Measurements from ENCODE around the gene RERE.
A peak's percentile ranks its signal among the peaks of the same experiment; 100 is the strongest.

The RERE gene

DNA sequence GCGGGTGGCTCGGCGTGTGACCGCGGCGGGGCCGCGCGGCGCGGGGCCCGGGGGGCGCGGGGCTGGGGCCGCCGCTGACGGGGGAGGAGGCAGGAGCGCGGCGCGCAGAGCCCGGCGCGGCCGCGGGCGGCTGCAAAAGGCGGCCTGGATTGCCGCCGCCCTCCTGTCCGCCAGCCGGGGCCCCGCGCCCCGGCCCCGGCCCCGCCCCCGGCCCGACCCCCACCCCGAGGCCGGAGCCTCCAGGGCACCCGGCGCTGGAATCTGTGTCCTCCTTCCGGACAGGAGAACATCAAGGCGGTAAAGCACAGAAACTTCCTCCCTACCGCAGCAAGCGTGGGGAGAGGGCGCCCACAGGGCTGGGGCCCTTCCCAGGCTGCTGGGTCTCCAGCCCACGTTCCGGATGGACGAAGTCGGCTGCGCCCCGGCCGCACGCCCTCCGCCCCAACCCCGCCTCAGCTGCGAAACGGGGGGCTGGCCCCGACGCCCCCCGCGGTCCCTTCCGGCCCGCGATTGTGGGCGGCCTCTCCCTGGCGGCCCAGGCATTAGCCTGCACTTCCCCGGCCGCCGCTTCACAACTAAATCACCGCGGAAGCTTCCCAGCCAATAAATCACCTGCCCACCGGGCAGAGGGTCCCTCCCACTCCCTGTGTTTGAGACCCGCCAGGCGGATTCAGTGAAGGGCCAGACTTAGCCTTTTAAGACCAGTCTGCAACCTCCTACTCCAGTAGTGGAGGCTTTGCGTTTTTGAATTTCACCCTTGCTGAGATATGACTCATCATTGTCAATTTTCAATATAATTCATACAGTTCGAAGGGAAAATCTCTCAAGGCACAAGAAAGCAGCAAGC, 393.5 kb downstream of the RERE start:
- DNase-seq (ENCODE audit: low read depth), result peak; percentile 48

DNA sequence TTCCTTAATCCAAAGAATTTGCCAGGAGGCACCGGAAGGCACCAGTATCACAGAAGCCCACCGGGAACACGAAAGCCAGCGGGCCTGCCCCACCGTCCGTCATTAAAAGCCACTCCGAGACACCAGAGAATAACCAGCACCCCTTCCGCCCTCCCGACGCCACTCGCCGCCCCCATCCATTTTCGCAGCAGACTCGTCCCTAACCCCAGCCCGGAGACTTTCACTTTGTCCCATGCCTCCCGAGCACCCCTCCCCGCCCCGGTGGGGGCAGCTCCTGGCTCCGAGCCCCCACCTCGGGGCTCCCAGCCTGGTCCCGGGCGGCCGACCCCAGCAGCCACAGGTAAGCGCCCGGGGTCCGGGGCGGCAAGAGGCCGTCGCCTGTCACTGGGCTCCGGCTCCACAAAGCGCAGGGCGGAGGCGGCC, 394.2 kb downstream of the RERE start:
- peak; percentile 20 for DNase-seq (ENCODE audit: low read depth)

DNA sequence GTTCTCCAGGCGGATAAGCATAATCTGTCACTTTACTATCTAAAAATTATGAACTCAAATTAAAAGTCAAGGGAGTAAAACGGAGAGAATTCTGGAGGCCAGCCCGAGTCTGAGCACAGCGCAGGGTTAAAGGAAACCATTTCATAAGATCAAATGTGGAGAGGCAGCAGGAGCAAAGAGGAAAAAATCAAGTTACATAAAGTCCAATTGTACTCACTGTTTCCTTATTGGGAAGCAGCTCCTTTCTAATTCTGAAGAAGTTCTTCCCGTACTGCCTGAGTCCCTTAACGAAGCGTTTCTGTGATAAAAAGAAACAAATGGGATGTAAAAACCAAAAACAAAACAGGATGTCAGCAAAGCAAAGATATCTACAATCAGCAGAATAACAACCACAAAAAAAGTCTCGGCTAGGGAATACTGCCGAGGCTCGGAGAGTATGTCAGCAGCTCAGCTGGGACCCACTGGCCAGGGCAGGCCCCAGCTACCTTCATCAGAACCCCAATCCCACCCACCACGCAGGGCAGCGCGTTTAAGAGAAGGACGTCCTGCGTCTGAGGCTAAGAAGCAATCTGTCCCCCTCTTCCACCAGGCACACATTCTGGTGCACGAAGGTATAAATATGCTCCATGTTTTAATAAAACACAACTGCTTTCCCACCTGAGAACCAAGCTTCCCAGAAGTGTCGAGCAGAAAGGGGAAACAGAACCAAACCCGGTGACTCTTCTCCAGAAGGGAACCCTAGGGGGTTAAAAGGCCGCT, 394.8 kb downstream of the RERE start:
- DNase-seq (ENCODE audit: low read depth), result peak; percentile 9

DNA sequence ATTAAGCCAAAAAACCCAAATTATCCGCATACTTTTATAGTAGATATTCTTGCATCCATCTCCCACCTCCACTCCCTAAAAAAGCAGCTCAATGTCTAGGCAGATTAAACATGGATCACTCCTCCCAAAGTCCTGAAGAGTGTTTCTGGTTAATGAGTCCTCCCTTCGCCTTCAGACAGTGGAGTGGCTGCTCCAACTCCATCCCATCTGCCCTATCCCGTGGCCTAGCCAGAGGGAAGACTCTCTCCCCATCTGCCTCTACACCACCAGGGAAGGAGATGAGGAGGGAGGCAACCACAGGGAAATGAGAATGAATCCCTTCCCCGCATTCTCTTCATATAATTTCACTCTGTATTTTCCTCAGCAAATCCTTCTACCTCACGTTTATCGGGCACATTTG, 395.7 kb downstream of the RERE start:
- DNase-seq (ENCODE audit: low read depth), result no peak

DNA sequence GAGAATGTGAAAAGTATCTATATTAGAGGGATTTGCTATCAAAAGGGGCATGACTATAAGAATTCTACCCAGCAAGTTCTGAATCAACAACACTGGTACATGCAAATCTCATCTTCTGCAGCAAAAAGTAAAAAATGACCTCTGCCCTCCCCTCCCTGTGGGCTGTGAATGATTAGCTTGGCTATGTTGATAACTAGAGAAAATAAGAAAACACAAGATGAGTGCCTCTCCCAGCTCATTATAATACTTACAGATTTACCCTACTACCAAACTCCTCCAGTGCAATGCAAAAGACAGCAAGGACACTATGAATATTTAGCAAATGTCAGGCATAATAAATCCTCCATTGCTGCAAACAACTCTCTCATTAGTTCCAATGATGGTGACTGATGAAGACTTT, 397.1 kb downstream of the RERE start:
- DNase-seq (ENCODE audit: low read depth), result no peak

DNA sequence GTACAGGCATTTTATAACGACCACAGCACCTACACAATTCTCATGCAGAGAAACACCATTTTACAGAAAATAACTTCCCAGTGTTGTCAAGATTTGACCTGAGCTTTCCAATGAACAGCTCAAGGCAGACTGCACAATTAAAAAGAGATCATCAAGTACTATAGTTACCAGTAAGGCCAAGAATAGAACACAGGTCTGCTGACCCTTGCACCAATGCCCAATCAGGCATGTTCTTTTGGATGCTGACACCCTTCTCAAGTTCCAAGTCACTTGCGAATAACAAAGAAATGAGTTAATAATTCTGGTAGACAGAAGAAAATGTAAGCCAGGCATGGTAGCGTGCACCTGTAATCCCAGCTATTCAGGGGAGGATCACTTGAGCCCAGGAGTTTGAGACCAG, 397.6 kb downstream of the RERE start:
- DNase-seq (ENCODE audit: low read depth), result no peak

DNA sequence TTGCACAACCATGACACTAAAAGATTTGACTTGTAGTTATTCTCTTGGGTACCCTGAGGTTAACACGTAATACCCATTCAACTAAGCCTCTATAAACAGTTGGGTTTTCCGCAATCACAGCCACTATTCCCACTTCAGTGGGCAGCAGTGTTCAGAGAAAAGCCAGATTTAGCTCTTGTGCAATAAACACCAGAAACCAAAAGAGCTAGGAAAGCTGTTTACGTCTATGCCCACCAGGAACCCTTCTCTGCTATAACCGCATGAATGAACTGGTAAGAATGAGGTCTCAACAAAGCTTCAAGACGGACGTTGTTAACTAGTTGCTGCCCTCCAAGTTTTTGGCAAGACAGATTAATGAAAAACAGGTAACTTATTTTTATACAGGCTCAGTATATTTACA, 398.3 kb downstream of the RERE start:
- no peak for DNase-seq (ENCODE audit: low read depth)

DNA sequence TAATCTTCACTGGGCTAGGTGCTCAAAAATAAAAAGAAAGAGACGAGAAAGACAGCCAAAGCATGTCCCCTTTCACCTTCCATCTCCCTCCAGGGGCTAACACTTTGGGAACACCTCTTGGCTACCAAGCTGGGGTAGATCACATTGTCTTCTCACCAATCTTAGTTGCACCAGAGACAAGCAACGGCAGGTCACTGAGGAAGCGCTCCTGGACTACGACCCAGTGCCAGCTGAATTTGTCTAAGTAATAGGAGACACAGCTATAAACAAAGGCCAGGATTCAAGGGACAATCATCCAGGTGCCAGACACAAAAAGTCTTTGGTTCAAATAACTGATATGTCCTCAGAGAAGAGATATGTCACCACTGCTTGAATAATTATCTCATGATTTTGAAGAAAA, 399.1 kb downstream of the RERE start:
- DNase-seq (ENCODE audit: low read depth), result no peak

DNA sequence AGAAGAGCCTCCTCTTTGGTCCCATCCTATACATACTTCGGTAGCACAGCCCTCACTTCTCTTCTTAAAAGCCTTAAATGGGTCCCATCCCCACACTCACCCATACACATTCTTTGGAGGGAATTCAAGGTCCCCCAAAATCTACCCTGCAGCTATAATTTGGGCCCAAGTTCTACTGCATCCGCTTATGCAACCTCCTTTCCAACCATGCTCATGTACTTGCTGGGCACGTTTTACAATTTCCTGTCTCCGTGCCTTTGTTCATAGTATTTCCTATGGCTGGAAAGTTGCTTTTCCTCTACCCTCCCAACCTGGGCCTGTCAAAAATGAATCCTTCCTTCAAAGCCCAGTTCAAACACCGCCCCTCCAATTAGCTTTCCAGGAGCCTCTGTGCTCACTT, 399.8 kb downstream of the RERE start:
- no peak for DNase-seq (ENCODE audit: low read depth)

DNA sequence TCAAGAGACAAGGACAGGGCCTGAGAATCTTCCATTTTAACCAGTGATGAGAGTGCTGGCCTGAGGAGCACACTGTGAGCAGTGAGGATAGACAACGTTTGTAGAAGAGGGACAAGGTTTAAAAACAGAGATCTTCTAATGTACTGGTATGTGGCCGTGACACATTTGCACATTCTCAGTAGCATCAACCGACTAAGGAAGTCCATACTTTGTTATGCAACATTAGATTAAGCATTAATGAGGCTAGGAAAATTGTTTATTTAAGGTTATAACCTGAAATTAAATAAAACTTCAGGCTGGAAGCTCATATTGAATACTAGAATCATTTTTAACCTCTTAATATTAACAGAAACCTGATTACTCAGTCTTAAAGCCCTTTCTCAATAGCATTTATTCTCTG, 400.6 kb downstream of the RERE start:
- no peak for DNase-seq (ENCODE audit: low read depth)

DNA sequence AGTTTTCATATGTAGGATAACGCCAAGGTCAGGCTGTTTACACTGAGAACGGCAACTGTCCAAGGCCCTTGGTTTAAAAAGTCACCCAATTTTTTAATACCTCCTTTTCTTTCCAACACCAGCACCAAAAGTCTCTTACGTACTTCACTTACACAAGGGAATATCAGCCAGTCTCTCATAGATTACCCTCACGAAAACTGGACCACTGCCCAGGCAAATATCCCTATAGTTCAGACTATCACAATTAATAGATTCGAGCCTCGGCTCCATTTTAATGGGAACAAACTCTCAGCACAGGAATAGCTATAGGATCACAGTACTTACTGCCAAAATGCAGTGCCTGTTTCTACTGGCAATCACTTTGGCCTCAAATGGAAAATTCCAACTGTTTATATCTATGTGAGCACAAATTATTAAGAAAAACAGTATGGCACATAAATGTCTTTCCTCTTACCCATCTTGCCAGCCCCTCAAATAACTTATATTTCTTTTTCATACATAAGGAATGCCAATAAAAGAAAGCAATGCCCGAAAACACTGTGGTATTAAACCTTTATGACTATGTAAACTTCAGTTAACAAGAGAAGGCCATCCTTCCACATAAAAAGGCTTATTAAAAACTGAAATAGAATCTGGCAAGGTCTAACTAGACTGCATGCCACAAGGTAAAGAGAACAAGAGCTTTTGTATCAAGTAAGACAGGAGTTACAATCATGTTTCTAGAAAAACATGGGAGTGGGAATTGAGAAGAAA, 401.7 kb downstream of the RERE start:
- DNase-seq (ENCODE audit: low read depth), result no peak

DNA sequence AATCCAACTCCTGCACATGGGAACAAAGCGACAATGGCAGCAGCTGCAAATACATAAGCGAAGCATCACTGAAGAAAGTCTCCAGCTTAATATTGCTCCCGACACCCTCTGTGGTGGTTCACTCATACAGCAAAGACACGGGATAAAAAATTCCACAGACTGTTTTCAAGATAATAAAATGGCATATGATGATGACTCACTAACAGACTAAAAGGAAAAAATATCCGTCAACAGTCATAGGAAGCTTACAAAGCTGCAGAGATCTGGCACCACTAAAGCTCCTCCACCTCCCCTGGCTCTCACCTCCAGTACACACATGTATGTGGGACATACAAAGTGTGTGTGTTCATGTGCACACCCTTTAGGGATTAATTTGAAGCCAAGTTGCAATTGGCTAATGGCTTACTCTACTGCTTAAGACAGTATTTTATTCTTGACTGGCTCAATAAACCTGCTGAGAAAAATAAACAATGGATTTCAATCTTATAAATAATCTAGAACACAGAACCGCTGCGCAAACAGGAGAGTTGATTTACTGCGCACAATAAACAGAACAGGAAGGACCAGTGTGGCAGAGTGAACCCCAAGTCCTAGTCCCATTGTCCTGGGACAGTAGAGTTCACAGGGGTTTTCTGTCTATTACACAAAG, 405.1 kb downstream of the RERE start:
- no peak for DNase-seq (ENCODE audit: low read depth)

DNA sequence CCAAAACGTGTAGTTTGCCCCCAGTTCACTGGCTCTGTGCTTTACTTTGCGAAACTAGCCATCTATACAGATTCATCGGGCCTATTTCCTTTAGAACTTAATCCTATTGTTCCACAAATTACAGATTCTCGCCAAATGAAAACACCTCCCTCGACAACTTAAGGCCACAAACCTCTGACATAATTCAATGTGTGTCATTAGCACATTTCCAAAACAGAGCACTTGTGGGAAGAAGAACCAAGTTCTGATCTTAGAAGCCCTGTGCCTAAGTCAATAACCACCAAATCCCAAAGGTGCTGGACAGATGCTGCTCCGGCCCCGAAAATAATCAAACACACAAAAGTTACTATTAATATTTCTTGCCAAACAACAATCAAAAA, 405.6 kb downstream of the RERE start:
- DNase-seq (ENCODE audit: low read depth), result no peak

DNA sequence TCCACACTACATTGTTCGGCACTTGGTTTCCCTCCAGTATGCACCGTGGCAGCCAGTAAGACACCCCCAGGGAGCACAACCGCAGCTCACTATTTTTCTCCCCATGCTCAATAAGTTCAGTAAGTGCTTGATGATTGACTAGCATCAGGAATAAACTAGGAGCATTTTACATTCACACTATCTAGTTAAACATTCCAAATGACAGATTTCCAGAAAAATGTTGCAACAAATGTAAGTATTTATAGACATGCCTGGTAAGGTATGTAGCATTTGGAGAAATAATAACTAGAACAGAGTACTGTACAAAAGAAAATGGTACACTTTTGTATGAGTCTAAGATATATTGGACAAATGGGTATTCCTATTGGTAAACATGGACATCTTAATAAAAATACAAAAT, 406.6 kb downstream of the RERE start:
- no peak for DNase-seq (ENCODE audit: low read depth)

DNA sequence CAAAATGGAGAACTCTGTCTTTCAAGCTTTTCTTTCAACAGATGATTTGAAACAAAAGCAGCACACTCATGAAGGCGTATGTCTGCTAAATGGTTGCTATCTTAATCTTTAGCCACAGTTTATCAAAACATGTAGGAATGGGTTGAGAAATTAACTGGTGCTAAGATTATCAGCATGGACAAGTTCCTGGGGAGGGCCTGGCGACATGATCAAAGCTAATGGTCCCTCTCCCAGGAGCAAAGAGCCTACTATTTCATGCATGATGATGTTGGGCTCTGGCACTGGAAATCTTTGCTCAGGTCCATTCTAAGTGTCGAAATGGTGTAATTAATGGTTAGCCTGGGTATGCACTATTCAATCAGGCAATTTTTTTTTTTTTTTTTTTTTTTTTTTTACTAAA, 407.8 kb downstream of the RERE start:
- DNase-seq (ENCODE audit: low read depth), result no peak

DNA sequence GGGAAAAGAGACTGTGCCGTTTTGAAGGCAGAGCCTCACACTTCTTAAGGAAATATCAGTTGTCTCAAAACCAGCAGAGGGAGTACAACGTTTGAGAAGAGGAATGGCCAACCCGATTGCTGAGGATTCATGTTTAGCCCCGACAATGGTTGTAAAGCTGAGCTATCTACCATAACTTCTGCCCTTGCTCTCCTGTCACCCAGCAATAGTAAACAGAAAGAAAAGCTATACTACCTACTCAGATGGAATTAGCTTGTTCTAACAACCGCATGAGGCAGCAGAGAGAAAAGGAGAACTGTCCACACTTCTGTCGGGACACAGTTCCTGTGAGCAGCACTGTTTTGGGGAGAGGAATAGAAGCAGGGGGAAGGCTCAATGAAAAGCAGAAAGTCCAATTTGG, 408.3 kb downstream of the RERE start:
- no peak for DNase-seq (ENCODE audit: low read depth)

DNA sequence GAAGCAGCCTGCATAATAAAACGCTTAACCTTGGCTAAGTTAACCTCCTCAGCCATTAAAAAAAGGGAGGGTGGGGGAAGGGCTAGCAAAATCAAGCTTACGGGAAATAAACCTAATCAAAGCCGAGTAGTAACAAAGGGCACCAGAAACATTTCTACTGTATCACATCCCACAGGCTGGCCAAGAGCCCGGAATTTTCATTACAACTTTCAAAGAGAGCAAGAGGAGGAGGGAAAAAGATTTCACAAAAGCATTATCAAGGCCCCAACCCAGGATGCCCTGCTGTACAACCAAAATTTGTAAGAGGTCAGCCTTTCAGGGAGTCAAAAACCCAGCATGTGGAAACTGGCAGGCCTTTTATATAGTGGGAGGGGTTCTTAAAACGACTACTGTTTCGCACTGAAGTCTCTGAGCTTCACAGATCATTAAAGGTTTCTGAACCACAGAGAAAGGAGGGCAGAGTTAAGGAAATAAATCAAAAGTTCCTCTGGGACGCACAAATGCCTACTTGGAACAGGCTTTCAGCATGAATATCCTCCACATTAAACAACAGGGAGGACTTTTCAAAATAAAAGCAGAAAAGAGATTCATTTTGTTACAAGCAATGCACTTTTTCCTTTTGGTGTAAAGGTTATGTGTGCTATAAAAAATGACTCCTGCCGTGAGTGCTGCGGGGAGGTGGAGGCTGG, 409.1 kb downstream of the RERE start:
- DNase-seq (ENCODE audit: low read depth), result no peak

DNA sequence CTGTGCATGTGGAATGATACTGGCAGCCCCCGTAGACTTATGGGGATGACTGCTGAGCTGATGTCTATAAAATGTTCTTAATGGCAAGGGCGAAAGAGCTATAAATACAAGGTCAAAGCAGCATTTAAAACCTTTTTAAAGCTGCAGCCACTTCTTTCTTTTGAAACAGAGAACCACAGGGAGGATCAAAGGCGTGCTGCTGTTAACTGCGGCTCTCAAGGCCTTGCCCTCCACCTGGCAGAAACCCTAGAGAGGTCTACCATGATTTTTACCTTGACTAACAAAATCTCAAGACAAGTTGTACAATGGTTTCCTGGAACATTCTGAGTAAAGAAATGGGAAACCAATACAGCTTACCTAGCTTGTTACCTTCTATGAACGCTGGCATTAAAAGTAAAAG, 409.8 kb downstream of the RERE start:
- no peak for DNase-seq (ENCODE audit: low read depth)

DNA sequence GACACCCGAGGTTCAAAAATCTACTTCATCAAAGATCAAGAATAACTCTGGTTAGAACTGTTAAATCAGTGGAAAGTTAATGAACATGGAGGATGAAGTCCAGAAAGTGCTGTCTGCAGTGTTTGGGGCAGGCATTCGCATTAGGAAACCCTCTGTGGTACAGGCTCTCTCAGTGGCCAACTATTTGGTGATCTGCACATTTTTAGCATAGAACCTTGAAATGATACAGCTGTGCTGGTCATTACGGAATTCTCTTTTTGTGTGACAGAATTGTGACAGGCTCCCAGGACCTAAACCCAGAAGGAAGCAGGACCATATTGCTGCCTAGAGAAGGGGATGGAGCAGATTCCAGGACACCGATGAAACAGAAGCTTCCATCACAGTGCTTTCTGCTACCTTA, 410.5 kb downstream of the RERE start:
- no peak for DNase-seq (ENCODE audit: low read depth)

DNA sequence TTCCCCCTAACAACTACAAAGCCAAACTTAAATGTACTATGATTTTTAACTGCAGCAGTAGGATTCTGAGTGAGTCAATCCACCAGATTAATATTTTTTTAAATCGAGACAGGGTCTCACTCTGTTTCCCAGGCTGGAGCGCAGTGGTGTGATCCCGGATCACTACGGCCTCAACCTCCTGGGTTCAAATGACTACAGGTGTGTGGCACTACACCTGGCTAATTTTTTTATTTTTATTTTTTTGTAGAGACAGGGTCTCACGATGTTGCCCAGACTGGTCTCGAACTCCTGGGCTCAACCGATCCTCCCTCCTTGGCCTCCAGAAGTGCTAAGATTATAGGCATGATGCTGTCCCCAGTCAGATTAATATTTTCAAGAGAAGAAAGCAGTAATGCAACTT, 411.4 kb downstream of the RERE start:
- DNase-seq (ENCODE audit: low read depth), result no peak

DNA sequence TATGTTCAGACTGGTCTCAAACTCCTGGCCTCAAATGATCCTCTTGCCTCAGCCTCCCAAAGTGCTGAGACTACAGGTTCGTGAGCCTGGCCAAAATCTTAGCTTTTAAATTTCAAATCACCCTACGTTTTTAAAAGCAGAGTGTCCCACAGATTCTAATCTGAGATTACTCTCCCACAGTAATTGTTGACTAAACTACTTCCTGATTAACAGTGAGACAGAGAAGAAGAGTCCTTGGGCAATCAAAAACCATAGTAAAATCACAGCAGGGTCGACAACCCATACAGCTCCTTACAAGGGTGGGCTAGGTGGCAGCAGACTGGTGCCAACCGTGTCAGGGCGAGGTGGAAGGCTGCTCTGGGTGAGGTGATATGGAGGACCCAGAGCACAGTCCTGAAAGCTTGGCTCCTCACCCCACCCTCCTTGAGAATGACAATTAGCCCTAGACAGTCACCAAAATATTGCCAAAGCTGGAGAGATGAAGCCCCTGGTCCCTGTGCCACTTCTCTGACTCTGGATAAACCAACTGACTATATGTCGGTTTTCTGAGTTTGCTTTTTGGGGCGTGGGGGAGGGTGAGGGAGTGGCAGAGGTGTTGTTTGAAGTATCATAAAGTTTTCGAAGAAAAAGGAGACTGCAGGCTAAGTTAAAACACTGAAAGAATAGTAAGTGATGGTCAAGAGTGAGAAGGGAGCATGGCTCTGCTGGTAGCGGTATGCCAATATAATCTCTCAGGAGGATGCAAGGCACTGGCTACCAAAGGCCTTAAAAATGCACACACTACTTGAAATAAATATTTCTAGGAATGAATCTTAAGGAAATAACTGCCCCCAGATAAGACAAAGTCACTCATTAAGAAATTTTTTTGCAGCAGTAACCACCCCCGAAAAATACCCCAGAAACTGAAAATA, 412.7 kb downstream of the RERE start:
- no peak for DNase-seq (ENCODE audit: low read depth)

All from activated T-cell treated with anti-CD3 and anti-CD28 coated beads for 24 hours (primary cell).